HepG2 (cell line): ENCODE data around the gene ANKEF1. TPM values are rescaled to one million over a fixed set of nuclear protein-coding genes. Genes with fewer than 3 reads are reported as not detected.

Source experiments
- AHR ChIP-seq: IDR thresholded peaks from 2 replicates; pipeline ENCODE4 v1.6.1; 2018; ENCODE audit warnings: missing genetic modification reagents, missing compliant biosample characterization
- ARNT ChIP-seq: fragments of 450-650 bp; IDR thresholded peaks from 2 replicates; pipeline ENCODE4 v1.6.1; 2017
- CHCHD3 ChIP-seq: sonication (generic); formaldehyde crosslinking; IDR thresholded peaks from 2 replicates; pipeline ENCODE4 v1.8.0; 2022; ENCODE audit warnings: mild to moderate bottlenecking, missing genetic modification reagents, moderate library complexity
- GPBP1L1 ChIP-seq: sonication (generic); formaldehyde crosslinking; IDR thresholded peaks from 2 replicates; pipeline ENCODE4 v1.5.0; 2020; ENCODE audit warnings: mild to moderate bottlenecking, missing genetic modification reagents
- GPN1 ChIP-seq: sonication (generic); formaldehyde crosslinking; IDR thresholded peaks from 2 replicates; pipeline ENCODE4 v1.5.1; 2020; ENCODE audit warnings: missing genetic modification reagents, borderline replicate concordance
- KDM5B ChIP-seq: sonication (generic); formaldehyde crosslinking; IDR thresholded peaks from 2 replicates; pipeline ENCODE4 v1.4.0; 2020; ENCODE audit warnings: missing genetic modification reagents, mild to moderate bottlenecking, borderline replicate concordance
- MYPOP ChIP-seq: sonication (generic); formaldehyde crosslinking; IDR thresholded peaks from 2 replicates; pipeline ENCODE4 v1.8.1; 2023; ENCODE audit warnings: mild to moderate bottlenecking, moderate library complexity, missing genetic modification reagents
- RBM22 ChIP-seq: fragments of 200-400 bp; formaldehyde crosslinking; optimal IDR thresholded peaks from 2 replicates; pipeline ENCODE3; 2017; ENCODE audit warnings: mild to moderate bottlenecking, low read length, moderate library complexity
- SMARCE1 ChIP-seq: fragments of 450-650 bp; IDR thresholded peaks from 2 replicates; pipeline ENCODE4 v1.6.1; 2017; ENCODE audit warnings: borderline replicate concordance
- ZNF143 ChIP-seq: sonication (generic); formaldehyde crosslinking; IDR thresholded peaks from 2 replicates; pipeline ENCODE4 v1.4.0; 2020; ENCODE audit warnings: missing genetic modification reagents
- ZNF512B ChIP-seq: sonication (generic); formaldehyde crosslinking; IDR thresholded peaks from 2 replicates; pipeline ENCODE4 v1.5.1; 2020; ENCODE audit warnings: missing genetic modification reagents, mild to moderate bottlenecking, borderline replicate concordance
- ZNF766 ChIP-seq: sonication (generic); formaldehyde crosslinking; IDR thresholded peaks from 2 replicates; pipeline ENCODE4 v1.5.0; 2020; ENCODE audit warnings: missing genetic modification reagents, borderline replicate concordance
- ZNF768 ChIP-seq: sonication (generic); formaldehyde crosslinking; IDR thresholded peaks from 2 replicates; pipeline ENCODE4 v1.4.0; 2020; ENCODE audit warnings: missing genetic modification reagents
- polyA plus RNA-seq, 8 experiments: library from polyadenylated mRNA; depleted of rRNA in 3 of 8; stranded (reverse) in 7 of 8; unstranded in 1 of 8; fragments of >200 nt; fragmentation: Illumina TruSeq in 4 of 8; extraction: Trizol in 4 of 8; gene quantifications; 2 replicates each; pipeline versions ENCODE4 v1.2.1 to v1.2.3, GENCODE V29; 2011 to 2016; ENCODE audit warnings: low read depth in 4 of 8, missing spikeins in 1 of 8, mixed read lengths in 1 of 8; ENCODE audit not compliant: insufficient read depth in 1 of 8
- total RNA-seq, 5 experiments: library from RNA; depleted of rRNA; stranded (reverse); fragments of >200 nt; fragmentation: Illumina TruSeq; extraction: Trizol; gene quantifications; 2 replicates each; pipeline ENCODE4 v1.2.3, GENCODE V29; 2016; ENCODE audit warnings: low read depth in 1 of 5

The ANKEF1 gene
- total and polyA plus RNA-seq, 2 of the 13 experiments (the other 11 are each of a cell fraction or from before 2014, with no cell fraction given), result 3.1 to 8.6 TPM

GRCh38 chr20:10004900-10005299, 29.9 kb upstream of the ANKEF1 start (continued):
- TF ChIP-seq ZNF512B (CRISPR knock-in tag) (no peak), ARNT (no peak), AHR (no peak), RBM22 (no peak), SMARCE1 (no peak), ZNF768 (CRISPR knock-in tag) (no peak), KDM5B (CRISPR knock-in tag) (no peak), GPN1 (CRISPR knock-in tag) (no peak), MYPOP (CRISPR knock-in tag) (no peak), GPBP1L1 (CRISPR knock-in tag) (no peak), ZNF766 (CRISPR knock-in tag) (no peak), CHCHD3 (CRISPR knock-in tag) (no peak), ZNF143 (CRISPR knock-in tag) (no peak)
